NCI-H446 treated with DMSO at 0.1 percent for 48 hours (cell line): ENCODE data around the gene EP400.

Experiments
- DNase-seq: peaks from one replicate; lab custom pipeline; 2025; lab: John Stamatoyannopoulos, UW

EP400 gene

DNA sequence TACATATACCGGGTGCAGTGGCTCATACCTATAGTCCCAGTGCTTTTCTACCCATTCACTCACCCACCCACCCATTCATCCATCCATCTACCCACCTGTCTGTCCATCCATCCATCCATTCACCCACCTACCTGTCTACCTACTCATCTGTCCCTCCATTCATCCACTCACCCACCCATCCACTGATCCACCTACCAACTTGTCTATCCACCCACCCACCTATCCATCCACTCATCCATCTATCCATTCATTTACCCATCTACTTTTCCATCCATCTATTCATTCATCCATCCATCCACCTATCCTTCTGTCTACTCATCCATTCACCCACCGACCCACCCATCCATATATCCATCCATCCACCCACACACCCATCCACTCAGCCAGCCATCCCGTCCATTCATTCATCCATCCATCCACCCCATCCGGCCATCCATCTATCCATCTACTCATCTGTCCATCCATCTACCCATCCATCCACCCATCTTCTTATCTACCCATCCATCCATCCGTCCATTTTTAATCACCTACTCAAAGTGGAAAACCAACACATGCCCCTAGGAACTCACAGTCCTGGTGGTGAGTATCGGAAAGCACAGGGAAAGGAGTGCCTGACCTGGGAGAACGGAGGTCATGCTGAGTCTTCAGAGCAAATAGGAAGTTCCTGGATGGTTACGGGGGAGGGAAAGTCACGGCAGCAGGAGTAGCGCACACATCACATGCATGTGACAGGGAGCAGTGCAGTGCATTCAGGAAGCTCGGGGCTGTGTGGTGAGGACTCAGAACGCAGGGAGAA lies 174.4 kb downstream of the EP400 start:
- DNase-seq = no peak

DNA sequence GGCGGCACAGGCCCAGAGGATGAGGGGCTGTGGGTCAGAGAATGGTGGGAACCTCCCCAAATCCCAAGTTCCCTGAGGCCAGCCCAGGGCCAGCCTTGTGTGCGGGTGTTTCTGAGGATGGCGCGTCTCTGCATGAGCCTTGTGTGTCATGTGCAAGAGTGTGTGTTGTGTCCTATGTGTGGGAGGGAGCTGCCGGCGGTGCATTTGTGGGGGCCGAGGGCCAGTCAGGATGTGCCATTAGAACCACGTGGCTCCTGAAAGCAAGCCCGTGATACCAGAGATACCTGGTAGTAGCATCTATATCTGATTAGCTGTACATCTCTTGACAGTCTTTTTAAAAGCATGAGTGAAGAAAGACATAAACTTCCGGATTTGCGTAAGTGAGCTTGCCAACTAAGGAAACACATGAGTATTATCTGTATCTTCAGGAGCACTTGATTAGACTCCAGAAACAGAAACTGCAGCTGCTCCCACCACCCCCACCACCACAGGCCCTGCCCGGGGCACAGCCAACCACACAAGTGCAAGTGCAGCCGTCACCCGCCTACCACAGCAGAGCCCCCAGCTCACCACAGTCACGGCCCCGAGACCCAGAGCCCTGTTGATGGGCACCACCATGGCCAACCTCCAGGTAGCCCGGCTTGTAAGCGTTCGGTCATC lies 175.2 kb downstream of the EP400 start:
- DNase-seq = no peak

DNA sequence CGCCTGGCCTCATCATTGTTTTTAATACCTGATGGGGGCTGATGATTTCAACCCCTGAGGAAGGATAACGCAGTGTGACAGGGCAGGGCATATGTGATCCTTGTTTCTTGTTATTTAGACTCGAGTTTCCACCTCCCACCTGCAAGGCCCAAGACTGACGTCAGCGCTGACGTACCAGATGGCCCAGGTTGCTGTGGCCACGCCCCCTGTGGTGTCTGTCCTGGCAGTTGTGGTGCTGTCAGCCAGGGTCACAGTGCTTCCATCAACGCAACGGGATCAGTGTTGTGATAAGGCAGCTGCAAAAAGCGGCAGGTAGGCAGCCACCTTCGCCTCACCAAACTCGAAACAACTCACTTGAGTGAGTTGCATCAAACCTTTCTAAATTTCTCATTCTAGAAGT lies 176.0 kb downstream of the EP400 start:
- no peak for DNase-seq

DNA sequence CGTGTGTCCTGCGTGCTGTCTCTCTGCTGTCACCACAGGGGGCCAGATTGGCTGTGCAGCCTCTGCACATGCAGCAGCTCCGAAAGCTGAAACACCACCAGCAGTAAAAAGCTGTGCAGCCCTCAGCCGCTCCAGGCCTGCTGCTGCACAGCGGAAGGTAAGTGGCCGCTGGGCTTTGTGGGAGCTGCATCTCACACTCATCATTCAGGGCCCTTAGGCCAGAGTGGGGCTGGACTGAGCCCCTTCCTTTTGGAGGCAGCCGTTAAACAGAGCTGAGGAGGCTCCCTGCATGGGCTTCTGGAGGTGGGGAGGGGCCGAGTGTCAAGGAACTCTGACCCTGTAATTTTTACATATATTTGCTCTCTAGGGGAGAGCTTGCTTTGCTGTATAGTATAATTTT lies 177.3 kb downstream of the EP400 start:
- no peak for DNase-seq

DNA sequence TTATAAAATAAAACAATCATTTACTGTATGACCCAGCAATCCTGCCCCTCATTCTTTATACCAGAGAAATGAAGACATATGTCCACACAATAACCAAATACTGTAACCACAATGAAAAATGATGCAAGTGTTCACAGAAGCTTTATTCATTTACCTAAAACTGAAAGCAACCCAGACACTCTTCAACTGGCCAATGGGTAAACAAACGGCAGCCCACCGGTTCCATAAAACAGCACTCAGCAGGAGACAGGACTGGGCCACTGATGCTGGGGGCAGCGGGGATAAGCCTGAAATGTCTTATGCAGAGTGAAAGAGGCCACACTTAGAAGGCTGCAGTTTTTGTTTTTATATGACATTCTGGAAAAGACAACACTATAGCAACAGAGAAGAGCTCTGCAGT lies 179.3 kb downstream of the EP400 start:
- no peak for DNase-seq

DNA sequence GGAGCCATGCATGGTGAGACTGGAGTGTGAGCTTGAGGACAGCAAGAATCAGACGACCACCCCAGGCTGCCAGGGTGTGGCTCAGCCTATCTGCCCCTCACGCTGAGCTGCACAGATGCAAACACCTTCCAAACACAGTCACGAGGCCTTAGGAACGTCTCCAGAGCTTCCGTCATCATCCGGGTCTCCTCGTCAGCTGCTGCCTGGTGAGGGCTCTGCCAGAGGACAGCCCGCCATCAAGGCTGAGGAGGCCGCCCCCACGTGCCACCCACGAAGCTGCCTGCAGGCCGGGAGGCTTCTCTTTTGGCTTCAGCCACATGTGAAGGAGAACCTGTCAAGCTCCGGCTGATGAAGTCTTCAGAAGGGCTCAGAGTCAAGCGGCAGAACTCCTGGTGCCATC lies 180.9 kb downstream of the EP400 start:
- DNase-seq = no peak
